ENCODE measurements around the gene CEP85. TPM values are rescaled to one million over a fixed set of nuclear protein-coding genes. Genes with fewer than 3 reads are reported as not detected.

Gene CEP85, protein sequence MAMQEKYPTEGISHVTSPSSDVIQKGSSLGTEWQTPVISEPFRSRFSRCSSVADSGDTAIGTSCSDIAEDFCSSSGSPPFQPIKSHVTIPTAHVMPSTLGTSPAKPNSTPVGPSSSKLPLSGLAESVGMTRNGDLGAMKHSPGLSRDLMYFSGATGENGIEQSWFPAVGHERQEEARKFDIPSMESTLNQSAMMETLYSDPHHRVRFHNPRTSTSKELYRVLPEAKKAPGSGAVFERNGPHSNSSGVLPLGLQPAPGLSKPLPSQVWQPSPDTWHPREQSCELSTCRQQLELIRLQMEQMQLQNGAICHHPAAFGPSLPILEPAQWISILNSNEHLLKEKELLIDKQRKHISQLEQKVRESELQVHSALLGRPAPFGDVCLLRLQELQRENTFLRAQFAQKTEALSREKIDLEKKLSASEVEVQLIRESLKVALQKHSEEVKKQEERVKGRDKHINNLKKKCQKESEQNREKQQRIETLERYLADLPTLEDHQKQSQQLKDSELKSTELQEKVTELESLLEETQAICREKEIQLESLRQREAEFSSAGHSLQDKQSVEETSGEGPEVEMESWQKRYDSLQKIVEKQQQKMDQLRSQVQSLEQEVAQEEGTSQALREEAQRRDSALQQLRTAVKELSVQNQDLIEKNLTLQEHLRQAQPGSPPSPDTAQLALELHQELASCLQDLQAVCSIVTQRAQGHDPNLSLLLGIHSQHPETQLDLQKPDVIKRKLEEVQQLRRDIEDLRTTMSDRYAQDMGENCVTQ
- 15.1 TPM for total RNA-seq

DNA sequence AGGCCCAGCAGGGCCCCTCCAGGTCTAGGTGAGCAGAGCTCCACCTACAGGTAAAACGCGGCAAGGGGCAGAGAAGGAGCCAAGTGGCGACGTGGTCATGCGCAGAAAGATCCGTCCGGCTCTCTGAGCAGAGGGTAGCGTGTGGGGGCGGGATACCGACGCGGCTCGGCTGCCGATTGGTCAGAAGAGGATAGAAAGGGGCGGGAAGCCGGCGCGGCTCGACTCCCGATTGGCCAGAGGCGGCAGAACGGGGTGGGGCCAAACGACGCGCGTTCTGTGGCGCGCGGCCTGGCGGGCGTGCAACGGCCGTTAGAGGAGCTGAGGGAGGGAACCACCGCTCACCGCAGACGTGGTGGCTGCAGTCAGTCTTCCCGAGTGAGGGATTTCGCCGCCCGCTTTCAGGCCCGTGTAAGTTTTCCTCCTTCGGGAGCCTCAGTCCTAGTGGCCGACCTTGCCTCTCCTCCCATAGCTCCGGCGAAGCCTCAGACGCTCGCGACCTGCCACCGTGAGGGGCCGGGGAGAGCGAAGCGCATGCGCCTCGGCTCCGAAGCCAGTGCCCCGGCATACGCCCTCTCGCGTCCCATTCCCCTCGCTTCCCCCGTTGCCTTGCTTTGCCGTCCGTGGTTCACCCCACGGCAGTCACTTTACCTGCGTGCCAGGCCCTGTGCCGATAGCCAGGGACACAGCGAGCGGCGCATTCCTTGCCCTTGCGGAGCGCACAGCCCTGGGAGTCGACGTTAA, at the start of gene CEP85:
Gene CEP85 (plus strand): TSS at position 298 of the 741 bp plus-strand sequence. CDS start 5,584 bp downstream, outside the sequence.
- peak; percentile 96 for DNase-seq

DNA sequence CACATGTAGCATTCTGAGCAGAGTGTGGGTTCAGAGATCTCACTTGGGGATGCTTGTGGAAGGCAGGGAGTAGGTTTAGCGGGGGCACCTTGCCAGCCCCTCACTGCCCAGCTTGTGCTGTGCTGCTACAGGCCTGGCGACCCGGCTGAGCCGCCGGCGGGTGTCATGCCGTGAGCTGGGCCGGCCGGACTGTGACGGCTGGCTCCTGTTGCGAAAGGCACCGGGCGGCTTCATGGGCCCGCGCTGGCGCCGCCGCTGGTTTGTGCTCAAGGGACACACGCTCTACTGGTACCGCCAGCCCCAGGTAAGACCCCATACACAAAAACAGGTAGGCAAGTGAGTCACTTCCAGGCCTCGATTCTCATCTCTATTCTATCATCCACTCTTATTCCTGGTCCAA, 49.1 kb upstream of the CEP85 start:
- no peak for DNase-seq

DNA sequence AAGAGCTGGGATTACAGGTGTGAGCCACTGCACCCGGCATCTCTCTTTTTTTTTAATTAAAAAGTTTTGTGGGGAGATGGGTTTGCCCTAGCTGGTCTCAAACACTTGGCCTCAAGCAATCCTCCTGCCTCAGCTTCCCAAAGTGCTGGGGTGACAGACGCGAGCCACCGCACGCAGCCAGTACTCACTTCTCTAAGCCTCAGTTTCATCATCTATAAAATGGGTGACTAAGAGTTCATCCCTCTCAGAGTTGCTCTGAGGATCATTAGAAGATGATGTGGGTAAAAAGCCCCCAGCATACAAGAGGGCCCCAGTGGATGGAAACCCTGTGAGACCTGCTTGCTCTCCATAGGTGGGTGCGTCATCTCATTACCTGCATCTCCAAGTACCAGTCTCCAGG, 46.1 kb upstream of the CEP85 start:
- DNase-seq = no peak

DNA sequence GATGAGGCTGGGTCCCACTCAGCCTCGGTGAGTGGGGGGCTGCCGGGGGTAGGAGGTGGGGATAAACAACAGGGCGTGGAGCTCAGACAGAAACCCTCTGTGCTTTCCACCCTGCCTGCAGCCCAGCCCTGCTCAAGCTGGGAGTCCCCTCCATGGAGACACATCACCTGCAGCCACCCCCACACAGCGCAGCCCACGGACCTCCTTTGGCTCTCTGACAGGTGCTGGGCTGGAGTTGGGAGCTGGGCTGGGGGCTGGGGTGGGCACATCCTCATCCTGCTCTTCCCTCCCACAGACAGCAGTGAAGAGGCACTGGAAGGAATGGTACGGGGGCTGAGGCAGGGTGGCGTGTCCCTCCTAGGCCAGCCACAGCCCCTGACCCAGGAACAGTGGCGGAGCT, 45.5 kb upstream of the CEP85 start:
- no peak for DNase-seq

DNA sequence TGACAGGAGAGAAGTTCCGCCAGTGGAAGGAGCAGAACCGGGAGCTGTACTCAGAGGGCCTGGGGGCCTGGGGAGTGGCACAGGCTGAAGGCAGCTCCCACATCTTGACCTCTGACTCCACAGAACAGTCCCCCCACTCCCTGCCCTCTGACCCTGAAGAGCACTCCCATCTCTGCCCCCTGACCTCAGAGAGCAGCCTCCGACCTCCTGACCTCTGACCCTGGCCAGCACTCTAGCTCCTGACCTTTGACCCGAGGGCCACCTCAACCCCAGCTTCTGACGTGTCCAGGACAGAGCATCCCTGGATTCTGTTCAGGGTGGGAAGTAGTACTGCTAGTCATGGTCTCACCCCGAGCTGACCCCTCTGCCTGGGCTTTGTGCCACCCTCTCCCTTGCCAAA, 44.7 kb upstream of the CEP85 start:
- DNase-seq = no peak

DNA sequence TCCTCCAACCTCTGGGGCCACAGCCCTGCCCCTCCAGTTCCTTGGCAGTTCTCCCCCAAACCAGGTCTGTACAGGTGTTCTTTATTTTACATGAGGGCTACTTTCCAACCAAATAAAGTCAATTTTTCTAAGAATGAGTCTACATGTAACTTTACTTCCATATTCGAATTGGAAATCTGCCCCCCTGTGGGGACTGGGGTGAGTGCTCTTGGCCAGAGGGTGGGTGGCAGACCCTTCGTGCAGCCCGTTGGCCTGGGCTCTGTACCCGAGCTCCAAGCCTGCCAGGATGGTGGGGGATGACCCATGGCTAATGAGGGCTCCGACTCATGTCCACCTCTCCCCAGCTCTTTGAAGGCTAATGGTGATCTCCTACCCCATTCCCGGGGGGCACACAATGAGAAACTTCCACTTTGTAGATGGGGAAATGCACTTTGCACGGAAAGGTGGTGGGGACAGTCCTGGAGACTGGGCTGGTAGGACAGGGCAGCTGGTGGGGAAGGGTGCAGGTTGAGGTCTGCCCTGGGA, 44.2 kb upstream of the CEP85 start:
- DNase-seq = no peak

DNA sequence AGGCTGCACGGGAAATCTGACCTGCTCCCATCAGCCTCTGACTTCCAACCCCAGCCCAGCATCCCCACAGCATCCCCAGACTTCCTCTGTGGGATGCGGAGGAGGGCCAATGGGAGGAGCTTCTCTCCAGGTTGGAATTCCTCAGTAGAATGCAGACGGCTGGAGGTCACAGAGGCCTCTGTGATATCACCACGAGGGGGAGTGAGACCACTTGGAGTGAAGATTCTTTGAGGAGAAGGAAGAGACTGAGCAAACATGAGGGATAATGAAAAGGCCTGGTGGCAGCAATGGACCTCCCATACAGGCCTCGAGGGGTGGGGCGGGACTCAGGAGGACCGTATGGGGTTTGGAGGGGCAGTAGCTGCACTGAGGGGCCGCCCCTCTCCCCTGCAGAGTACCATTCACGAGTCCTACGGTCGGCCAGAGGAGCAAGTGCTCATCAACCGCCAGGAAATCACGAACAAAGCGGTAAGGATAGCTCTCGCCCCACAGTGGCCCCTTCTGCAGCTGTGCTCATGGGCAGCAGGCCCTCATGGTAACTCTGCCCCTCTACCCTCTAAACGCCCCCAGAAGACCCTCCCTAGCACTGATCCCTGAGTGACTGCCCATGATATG, 43.5 kb upstream of the CEP85 start, which contains the start of gene CATSPER4:
Gene CATSPER4 (plus strand): TSS at position 230 of the 615 bp plus-strand sequence. CDS start 26 bp downstream, at position 256.
- DNase-seq = no peak

DNA sequence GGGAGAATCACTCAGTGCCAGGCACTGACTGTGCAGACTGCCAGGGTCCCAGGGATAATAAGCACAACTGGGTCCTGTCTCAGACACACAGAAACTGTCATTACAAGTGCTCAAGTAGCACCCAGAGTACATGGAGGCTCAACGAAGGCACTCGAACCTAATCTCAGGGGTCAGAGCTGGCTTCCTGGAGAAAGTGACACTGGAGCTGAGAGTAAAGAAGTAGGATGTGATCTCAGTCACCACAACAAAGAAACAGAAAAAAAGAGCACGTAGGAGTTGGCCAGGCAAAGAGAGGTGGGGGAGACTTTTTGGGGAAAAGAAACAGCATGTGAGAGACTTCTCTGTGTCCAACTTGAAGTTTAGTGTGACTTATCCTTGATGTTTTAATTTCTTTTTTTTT, 42.3 kb upstream of the CEP85 start:
- DNase-seq = no peak

DNA sequence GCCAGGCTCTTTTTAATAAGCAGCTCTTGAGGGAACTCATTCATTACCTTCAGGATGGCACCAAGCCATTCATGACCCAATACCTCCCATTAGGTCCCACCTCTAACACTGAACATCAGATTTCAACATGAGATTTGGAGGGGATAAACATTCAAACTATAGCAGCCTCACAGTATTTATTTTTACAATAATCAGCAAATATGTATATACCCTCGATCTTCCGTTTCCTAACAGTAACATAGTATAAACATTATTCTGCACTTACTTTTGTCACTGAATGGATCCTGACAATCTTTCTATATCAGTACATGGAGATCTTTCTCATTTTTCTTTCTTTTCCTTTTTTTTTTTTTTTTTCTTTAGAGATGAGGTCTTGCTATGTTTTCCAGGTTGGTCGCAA, 38.2 kb upstream of the CEP85 start:
- no peak for DNase-seq

DNA sequence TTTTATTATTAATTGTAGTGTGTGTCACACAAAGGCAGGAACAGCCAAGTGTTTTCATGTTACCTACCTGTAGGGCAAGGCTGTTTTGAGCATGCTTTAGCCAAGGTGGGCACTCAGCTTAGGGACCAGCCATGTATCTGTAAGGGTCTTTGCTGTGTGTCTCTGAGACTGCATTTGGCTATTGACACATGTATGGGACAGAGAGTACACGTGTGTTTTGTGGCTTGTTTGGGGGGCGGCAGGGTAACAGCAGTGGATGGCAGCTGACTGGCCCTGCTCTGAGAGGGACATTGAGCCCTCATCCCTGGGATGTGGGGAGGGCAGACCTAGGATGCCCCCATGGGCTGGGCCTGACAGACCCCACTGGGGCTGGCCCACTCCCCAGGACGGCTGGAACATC, 36.7 kb upstream of the CEP85 start:
- DNase-seq = no peak

DNA sequence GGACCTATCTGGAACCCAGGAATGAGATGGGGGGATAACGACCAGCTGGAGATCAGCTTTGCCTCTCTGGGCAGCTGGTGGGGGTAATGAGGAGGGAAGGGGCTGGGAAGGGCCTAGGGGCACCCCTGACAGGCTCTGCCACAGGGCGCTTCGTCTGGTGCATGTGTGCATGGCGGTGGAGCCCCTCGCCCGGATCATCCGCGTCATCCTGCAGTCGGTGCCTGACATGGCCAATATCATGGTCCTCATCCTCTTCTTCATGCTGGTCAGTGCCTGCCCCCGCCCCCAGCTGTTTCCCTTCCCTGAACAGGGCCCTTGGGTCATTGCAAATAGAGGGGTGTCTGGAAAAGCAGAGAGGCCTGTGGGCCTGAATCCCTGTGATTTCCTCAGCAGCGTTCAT, 36.2 kb upstream of the CEP85 start:
- DNase-seq = no peak

DNA sequence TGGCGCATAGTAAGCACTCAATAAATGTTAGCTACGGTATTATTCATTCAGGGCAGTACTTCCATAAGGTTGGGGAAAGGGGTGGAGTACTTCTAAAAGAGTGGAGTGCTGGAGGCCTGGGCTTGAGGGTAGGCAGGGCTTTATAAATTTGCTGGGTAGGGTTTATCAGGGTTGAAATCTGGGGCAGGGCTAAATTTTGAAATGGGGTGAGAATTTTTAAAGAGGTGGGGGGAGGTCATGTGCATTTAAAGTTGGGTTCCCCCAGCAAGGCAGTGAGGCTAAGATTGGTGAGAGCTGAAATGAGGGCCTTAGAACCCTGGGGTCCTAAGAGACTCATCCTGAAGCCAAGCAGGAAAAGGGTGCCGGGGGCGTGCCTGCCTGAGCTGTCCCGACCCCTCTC, 33.6 kb upstream of the CEP85 start:
- DNase-seq = no peak

DNA sequence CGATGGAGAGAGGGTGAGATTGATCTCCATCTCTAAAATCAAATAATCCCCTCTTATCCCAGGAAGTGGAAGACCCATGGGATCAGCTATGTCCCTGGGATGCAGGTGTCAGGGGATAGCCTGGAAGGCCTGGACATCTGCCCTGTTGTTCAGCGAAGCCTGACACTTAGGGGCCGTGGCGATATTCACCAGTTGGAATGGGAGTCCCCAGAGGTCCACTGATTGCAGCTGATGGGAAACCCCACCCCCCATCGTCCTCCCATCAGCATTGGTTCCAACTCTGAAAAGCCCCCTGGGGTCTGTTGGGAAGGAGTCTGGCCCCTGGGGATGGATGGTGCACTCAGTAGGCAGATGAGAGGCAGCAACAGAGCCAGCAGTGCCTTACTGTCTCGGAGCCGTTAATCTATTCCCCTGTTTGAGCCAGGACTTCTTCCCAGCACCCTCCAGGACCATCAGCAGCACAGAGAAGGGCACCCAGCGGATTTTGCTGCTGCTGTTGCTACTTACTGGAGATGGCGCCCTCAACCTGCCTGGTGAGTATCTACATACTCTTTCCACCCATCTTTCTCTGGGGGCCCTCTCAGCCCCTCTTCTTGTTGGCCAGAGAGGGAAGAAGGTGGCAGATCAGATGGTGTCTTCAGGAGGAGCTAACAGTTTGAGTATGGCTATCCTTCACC, 30.2 kb upstream of the CEP85 start:
- DNase-seq = no peak

DNA sequence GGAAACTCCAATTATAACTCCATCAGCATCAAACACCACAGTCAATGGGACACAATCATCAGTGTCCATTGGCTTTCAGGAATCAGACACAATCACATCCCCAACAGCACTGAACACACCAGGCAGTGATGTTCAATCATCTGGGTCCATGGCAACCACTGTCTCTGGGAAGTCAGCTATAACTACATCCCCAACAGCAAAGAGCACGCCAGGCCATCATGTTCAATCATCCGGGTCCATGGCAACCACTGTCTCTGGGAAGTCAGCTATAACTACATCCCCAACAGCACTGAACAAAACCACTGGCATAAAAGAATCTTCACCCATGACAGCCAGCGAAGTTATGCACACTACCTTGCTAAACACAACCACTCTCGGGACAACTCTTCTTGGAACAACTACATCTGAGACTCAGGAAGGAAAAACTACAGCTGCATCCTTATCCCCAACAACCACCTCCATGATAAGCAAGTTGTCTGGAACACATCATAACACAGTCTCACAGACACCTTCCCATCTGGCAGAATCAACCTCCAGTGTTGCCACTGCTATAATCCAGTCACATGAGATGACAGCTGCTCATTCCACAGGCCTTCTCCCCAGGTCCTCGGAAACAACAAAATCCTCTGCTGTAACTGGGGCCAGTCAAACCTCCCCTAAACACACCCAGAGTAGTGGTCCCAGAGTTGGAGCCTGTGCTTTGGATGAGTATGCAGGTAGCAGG, 23.7 kb upstream of the CEP85 start:
- DNase-seq = no peak

DNA sequence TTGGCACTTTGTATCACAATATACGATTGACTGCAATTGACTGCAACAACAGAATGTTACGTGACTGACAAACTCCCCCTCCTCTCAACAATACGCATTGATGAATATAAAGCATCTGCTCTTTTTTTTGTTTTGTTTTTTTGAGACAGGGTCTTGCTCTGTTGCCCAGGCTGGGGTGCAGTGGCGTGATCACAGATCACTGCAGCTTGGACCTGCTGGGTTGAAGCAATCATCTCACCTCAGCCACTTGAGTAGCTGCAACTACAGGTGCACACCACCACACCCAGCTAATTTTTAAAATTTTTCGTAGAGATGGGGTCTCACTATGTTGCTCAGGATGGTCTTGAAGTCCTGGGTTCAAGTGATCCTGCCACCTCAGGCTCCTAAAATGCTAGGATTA, 21.3 kb upstream of the CEP85 start:
- no peak for DNase-seq

DNA sequence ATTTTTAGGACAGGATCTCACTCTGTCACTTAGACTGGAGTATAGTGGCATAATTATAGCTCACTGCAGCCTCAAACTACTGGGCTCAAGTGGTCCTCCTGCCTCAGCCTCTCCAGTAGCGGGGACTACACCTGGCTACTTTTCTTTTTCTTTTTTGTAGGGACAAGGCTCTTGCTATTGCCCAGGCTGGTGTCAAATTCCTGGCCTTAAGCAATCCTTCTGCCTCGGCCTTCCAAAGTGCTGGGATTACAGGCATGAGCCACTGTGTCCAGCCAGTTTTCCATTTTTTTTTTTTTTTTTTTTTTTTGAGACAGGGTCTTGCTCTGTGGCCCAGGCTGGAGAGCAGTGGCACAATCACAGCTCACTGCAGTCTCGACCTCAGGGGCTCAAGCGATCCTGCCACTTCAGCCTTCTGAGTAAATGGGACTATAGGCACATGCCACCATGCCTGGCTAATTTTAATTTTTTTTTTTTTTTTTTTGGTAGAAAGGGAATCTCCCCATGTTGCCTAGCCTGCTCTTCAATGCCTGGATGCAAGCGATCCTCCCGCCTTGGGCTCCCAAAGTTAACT, 20.6 kb upstream of the CEP85 start:
- DNase-seq = no peak

DNA sequence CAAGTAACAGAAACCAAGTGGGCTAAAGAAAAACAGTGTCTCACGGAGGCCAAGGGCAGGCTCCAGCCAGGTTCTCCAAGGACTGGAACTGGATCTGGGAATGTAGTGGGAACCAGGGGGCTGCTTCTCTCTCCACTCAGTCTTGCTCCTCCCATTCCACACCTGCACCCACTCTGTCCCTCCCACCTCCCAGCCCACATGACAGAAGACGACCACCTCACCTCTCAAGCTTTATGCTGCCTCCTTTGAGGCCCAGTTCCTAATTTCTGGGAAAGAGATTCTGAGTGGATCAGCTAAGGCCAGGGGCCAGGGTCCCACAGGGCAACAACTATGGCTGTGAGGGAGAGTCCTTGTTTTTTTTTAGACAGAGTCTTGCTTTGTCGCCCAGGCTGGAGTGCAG, 18.8 kb upstream of the CEP85 start:
- no peak for DNase-seq

DNA sequence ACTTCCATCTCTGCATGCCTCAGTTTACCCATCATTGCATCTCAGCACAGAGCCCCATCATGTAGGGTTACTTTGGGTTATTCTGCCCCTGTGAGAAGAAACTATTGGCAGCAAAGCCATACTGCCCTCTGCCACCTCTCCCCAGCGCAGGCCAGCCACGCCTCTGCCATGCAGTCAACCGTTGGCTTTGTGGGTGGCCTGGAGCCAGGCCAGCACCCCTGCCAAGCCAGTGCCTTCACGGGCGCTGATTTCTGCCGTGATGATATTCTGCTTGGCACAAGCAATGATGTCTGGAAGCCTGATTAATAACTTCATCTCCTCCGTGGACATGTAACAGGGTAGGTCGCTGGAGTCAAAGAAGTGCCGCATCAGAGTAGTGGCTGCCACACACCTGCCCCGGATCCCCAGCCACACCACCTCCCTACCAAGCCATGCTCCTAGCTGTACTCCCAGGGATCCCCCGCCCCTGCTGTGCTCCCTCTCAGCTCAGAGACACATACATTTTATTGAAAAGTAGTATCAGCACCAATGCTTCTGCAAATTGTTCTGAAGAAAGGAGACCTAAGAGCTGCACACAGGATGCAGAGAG, 15.0 kb upstream of the CEP85 start:
- no peak for DNase-seq

DNA sequence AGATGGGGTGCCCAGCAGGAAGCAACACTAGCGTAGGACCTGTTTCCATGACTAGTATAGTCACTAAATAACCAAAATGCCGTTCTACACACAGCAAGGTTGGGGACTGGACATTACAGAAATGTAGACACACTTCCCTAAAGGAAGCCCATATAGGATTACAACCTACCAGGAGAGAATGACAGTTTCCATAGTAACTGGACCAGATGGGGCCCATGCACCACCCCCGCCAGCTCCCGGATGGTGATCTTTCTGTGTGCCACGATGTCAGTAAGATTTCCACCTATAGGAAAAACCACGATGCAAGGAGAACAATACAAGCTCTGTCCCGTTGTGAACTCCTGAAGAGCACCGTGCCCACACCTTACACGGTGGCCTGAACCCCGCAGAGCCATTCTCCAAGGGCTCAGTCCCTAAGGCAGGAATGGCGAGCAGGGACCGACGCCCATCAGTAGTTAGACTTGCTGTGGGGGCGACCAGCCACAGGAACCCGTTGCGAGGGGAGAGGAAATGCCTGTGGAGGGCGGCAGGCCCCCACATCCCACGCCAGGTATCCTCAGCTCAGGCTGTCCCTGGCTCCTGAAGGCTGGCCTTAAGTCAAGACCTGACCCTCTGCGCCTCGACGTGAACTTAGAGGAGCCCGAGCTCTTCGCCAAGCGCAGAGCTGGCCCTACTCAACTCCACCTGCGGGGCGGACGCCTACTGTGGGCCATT, 13.6 kb upstream of the CEP85 start:
- DNase-seq = no peak
